SK-N-SH (cell line): ENCODE measurements around the gene CNTN3. TPM values are rescaled to one million over a fixed set of nuclear protein-coding genes. Genes with fewer than 3 reads are reported as not detected.

Source experiments
- CTCF ChIA-PET: fragments of 300-600, 350-600 bp; formaldehyde crosslinking; extraction: SDS; loops from one replicate; lab custom pipeline; 2021; lab: Yijun Ruan, JAX
- POLR2A ChIA-PET: fragments of 350-600 bp; sonication (Branson Sonifier 250); formaldehyde crosslinking; extraction: SDS; loops from one replicate; lab custom pipeline; 2020; ENCODE audit warnings: antibody characterized with exemption, inconsistent platforms; lab: Yijun Ruan, JAX
- DNase-seq: peaks from one replicate; pipeline ENCODE4 v3.0.0; 2012
- H2AFZ ChIP-seq: fragments of 200-600 bp; sonication (generic); 2 replicates; pipeline ENCODE4 v1.8.1; 2016; ENCODE audit warnings: antibody characterized with exemption, mild to moderate bottlenecking, low read depth
- H3F3A ChIP-seq: fragments of 200-600 bp; sonication (generic); replicated peaks from 2 replicates; pipeline ENCODE3; 2016; ENCODE audit warnings: antibody characterized with exemption, mild to moderate bottlenecking; ENCODE audit not compliant: insufficient read depth
- H3K27ac ChIP-seq, 2 experiments: fragments of 200-500 bp in 1 of 2; fragments of 200-600 bp in 1 of 2; sonication (Bioruptor generic) in 1 of 2; sonication (generic), shearing (Covaris generic) in 1 of 2; 2 replicates each; pipeline versions ENCODE4 v1.5.1 to v1.6.1; 2014 to 2016; ENCODE audit warnings: low read depth in 2 of 2, inconsistent platforms in 1 of 2, low read length in 1 of 2, mild to moderate bottlenecking in 1 of 2, mixed read lengths in 1 of 2
- H3K27me3 ChIP-seq: fragments of 200-600 bp; sonication (generic), shearing (Covaris generic); 2 replicates; pipeline ENCODE4 v1.6.1; 2016; ENCODE audit warnings: mixed run types; ENCODE audit not compliant: insufficient read depth
- H3K36me3 ChIP-seq, 2 experiments: fragments of 200-500 bp in 1 of 2; fragments of 200-600 bp in 1 of 2; sonication (Bioruptor generic) in 1 of 2; sonication (generic) in 1 of 2; replicated peaks in 1 of 2; 2 replicates each; pipeline versions ENCODE3 to v1.5.1; 2014 to 2016; ENCODE audit warnings: low read length in 1 of 2, mild to moderate bottlenecking in 1 of 2; ENCODE audit not compliant: insufficient read depth in 2 of 2, control insufficient read depth in 1 of 2
- H3K4me1 ChIP-seq, 2 experiments: fragments of 200-500 bp in 1 of 2; fragments of 200-600 bp in 1 of 2; sonication (Bioruptor generic) in 1 of 2; sonication (generic), shearing (Covaris generic) in 1 of 2; 2 replicates each; pipeline versions ENCODE4 v1.5.1 to v1.6.1; 2014 to 2016; ENCODE audit warnings: low read depth in 1 of 2, low read length in 1 of 2, mixed run types in 1 of 2; ENCODE audit not compliant: insufficient read depth in 2 of 2, control insufficient read depth in 1 of 2
- H3K4me2 ChIP-seq: fragments of 200-600 bp; sonication (generic), shearing (Covaris generic); 2 replicates; pipeline ENCODE4 v1.6.1; 2017; ENCODE audit warnings: mixed run types
- H3K4me3 ChIP-seq, 2 experiments: fragments of 200-500 bp in 1 of 2; fragments of 200-600 bp in 1 of 2; sonication (Bioruptor generic) in 1 of 2; sonication (generic), shearing (Covaris generic) in 1 of 2; 2 replicates each; pipeline versions ENCODE4 v1.5.1 to v1.8.1; 2014 to 2016; ENCODE audit warnings: low read depth in 2 of 2, inconsistent platforms in 1 of 2, low read length in 1 of 2, mild to moderate bottlenecking in 1 of 2, mixed read lengths in 1 of 2, moderate library complexity in 1 of 2
- H3K79me2 ChIP-seq: fragments of 200-600 bp; sonication (generic); 2 replicates; pipeline ENCODE4 v1.8.1; 2017; ENCODE audit warnings: mild to moderate bottlenecking; ENCODE audit not compliant: insufficient read depth
- H3K9ac ChIP-seq: fragments of 200-600 bp; sonication (generic); 2 replicates; pipeline ENCODE4 v1.6.1; 2017; ENCODE audit warnings: mixed run types
- H3K9me2 ChIP-seq: fragments of 200-600 bp; sonication (generic); 2 replicates; pipeline ENCODE4 v1.6.1; 2017; ENCODE audit warnings: mixed run types
- H3K9me3 ChIP-seq: fragments of 200-600 bp; sonication (generic); 2 replicates; pipeline ENCODE4 v1.6.1; 2017; ENCODE audit warnings: mixed run types, mild to moderate bottlenecking, moderate library complexity
- H4K20me1 ChIP-seq: fragments of 200-600 bp; sonication (generic); 2 replicates; pipeline ENCODE4 v1.6.1; 2017; ENCODE audit warnings: mild to moderate bottlenecking, mixed run types; ENCODE audit not compliant: insufficient read depth
- ELF1 ChIP-seq: IDR thresholded peaks from 2 replicates; pipeline ENCODE4 v1.4.0; 2012
- EP300 ChIP-seq, 2 experiments: IDR thresholded peaks; 2 replicates each; pipeline versions ENCODE4 v1.4.0 to v1.6.1; 2012; ENCODE audit warnings: borderline replicate concordance in 1 of 2, low read depth in 1 of 2, low read length in 1 of 2
- GABPA ChIP-seq: IDR thresholded peaks from 2 replicates; pipeline ENCODE4 v1.4.0; 2012; ENCODE audit warnings: low read depth, mild to moderate bottlenecking
- IRF3 ChIP-seq: fragments of 150-350 bp; IDR thresholded peaks from 2 replicates; pipeline ENCODE4 v1.6.1; 2016; ENCODE audit warnings: mild to moderate bottlenecking, low read depth, low read length
- JUND ChIP-seq: IDR thresholded peaks from 2 replicates; pipeline ENCODE4 v1.4.0; 2012
- NFIC ChIP-seq: IDR thresholded peaks from 2 replicates; pipeline ENCODE4 v1.4.0; 2012; ENCODE audit warnings: borderline replicate concordance
- REST ChIP-seq: IDR thresholded peaks from 2 replicates; pipeline ENCODE4 v1.6.1; 2012; ENCODE audit warnings: mild to moderate bottlenecking, low read depth, low read length, moderate library complexity
- TAF1 ChIP-seq: IDR thresholded peaks from 2 replicates; pipeline ENCODE4 v1.6.1; 2012; ENCODE audit warnings: low read depth, mild to moderate bottlenecking, low read length, moderate library complexity, borderline replicate concordance
- TEAD4 ChIP-seq: IDR thresholded peaks from 2 replicates; pipeline ENCODE4 v1.4.0; 2012; ENCODE audit warnings: mild to moderate bottlenecking, borderline replicate concordance; ENCODE audit not compliant: insufficient read depth
- WGBS: methylation state at CpG from one replicate; pipeline ENCODE4 v1.1.6; 2017; ENCODE audit warnings: low lambda C conversion rate; 5-methylcytosine and 5-hydroxymethylcytosine counted together
- polyA plus RNA-seq, 3 experiments: library from polyadenylated mRNA; depleted of rRNA; stranded (reverse); fragments of >200 nt; gene quantifications; 2 replicates each; pipeline ENCODE4 v1.2.3, GENCODE V29; 2012

CNTN3 gene
- polyA plus RNA-seq, 1 of the 3 experiments (the other 2 are of a cell fraction): 2.8 TPM

GRCh38 chr3:74611206-74611605 lies 3.3 kb downstream of the CNTN3 start:
- Histone ChIP-seq H3K4me3 (no peak overlapping the region), H3K27ac (no peak overlapping the region), H3F3A (peaks cover 5% of the 10 kb centered on the region), H3K9me2 (no peaks in the 10 kb centered on the region), H3K36me3 (no peaks in the 10 kb centered on the region), H3K9me3 (no peaks in the 10 kb centered on the region), H3K9ac (no peak overlapping the region), H3K4me2 (no peak overlapping the region; the same call in 1 of the 2 replicates), H3K79me2 (peaks cover 9% of the 10 kb centered on the region; the same call in 1 of the 2 replicates), H2AFZ (no peak overlapping the region), H3K4me1 (peaks cover 0 to 8% of the 10 kb centered on the region in 2 experiments; a peak in 1 of 4 replicates), H3K27me3 (no peaks in the 10 kb centered on the region), H4K20me1 (no peaks in the 10 kb centered on the region)
- 50% methylated on average over 1 of the region's 1 CpG for WGBS
- ChIA-PET POLR2A (no interaction called here), CTCF (interaction anchor here (1.4 kb wide), 1 partner anchor 10 kb away, joined by 3 read pairs; no protein-coding TSS in a partner anchor)
- no peak for TF ChIP-seq TAF1
- no peak for TF ChIP-seq EP300 (IDR thresholded peaks at IDR 0.05; ENCODE audit: borderline replicate concordance in 1 of 2, low read depth in 1 of 2, low read length in 1 of 2)
- TF ChIP-seq IRF3: no peak
- DNase-seq: no peak

GRCh38 chr3:74607803-74608202 lies 6.7 kb downstream of the CNTN3 start:
- Histone ChIP-seq H3K27me3 (no peaks in the 10 kb centered on the region), H3K27ac (no peak overlapping the region), H3K79me2 (peaks cover 33% of the 10 kb centered on the region), H3F3A (peaks cover 5% of the 10 kb centered on the region), H2AFZ (no peak overlapping the region), H3K4me1 (peaks cover 0 to 2% of the 10 kb centered on the region in 2 experiments; a peak in 1 of 4 replicates), H3K4me2 (no peak overlapping the region), H3K9ac (no peak overlapping the region), H3K4me3 (no peak overlapping the region), H3K36me3 (peaks cover 0 to 2% of the 10 kb centered on the region in 2 experiments), H3K9me3 (no peaks in the 10 kb centered on the region), H3K9me2 (no peaks in the 10 kb centered on the region), H4K20me1 (no peaks in the 10 kb centered on the region; the same call in 1 of the 2 replicates)
- POLR2A ChIA-PET: no interaction called here
- DNase-seq: no peak
- TF ChIP-seq ELF1 (no peak), EP300 (IDR thresholded peaks at IDR 0.05; ENCODE audit: borderline replicate concordance in 1 of 2, low read depth in 1 of 2, low read length in 1 of 2) (no peak), REST (no peak), IRF3 (no peak), GABPA (no peak), TEAD4 (no peak), JUND (no peak), NFIC (no peak)
- 48% methylated on average over 2 of the region's 2 CpGs for WGBS
- CTCF ChIA-PET: no interaction called here
